MM.1S (cell line): ENCODE results near the gene ITPRIPL2.

ENCODE experiments used
- DNase-seq: peaks from one replicate; pipeline ENCODE4 v3.0.0-alpha.2; 2015
- H2AFZ ChIP-seq: fragments of 300-600 bp; sonication (generic); 2 replicates; pipeline ENCODE4 v1.6.0; 2016; ENCODE audit warnings: antibody characterized with exemption, low read length
- H3F3A ChIP-seq: fragments of 300-600 bp; sonication (generic); 2 replicates; pipeline ENCODE4 v1.6.1; 2016; ENCODE audit warnings: mild to moderate bottlenecking, antibody characterized with exemption, low read length, moderate library complexity, mixed read lengths; ENCODE audit not compliant: insufficient read depth
- H3K27ac ChIP-seq: fragments of 300-600 bp; sonication (generic); 2 replicates; pipeline ENCODE4 v1.5.1; 2016; ENCODE audit warnings: mild to moderate bottlenecking, low read length
- H3K27me3 ChIP-seq: fragments of 300-600 bp; sonication (generic); replicated peaks from 2 replicates; pipeline ENCODE4 v1.6.0; 2016; ENCODE audit warnings: low read length; ENCODE audit not compliant: insufficient read depth
- H3K36me3 ChIP-seq: fragments of 300-600 bp; sonication (generic); replicated peaks from 2 replicates; pipeline ENCODE4 v1.6.1; 2016; ENCODE audit warnings: mild to moderate bottlenecking, low read length, mixed read lengths; ENCODE audit not compliant: insufficient read depth
- H3K4me1 ChIP-seq: fragments of 300-600 bp; sonication (generic); 2 replicates; pipeline ENCODE4 v1.6.1; 2016; ENCODE audit warnings: low read length, mixed read lengths
- H3K4me2 ChIP-seq: fragments of 300-600 bp; sonication (generic); 2 replicates; pipeline ENCODE4 v1.6.0; 2016; ENCODE audit warnings: low read depth, low read length
- H3K4me3 ChIP-seq: fragments of 300-600 bp; sonication (generic); 2 replicates; pipeline ENCODE4 v1.5.1; 2016; ENCODE audit warnings: low read length, mixed read lengths
- H3K79me2 ChIP-seq: fragments of 300-600 bp; sonication (generic); 2 replicates; pipeline ENCODE4 v1.6.1; 2016; ENCODE audit warnings: mixed run types, low read length, mixed read lengths
- H3K9ac ChIP-seq: fragments of 300-600 bp; sonication (generic); 2 replicates; pipeline ENCODE4 v1.6.1; 2016; ENCODE audit warnings: low read length, mixed read lengths
- H3K9me2 ChIP-seq: fragments of 300-600 bp; sonication (generic); replicated peaks from 2 replicates; pipeline ENCODE4 v1.6.1; 2016; ENCODE audit warnings: mild to moderate bottlenecking, low read length, mixed read lengths; ENCODE audit not compliant: insufficient read depth
- H3K9me3 ChIP-seq: fragments of 300-600 bp; sonication (generic); replicated peaks from 2 replicates; pipeline ENCODE4 v1.6.1; 2016; ENCODE audit warnings: mild to moderate bottlenecking, low read length, mixed read lengths; ENCODE audit not compliant: insufficient read depth
- H4K20me1 ChIP-seq: fragments of 300-600 bp; sonication (generic); 2 replicates; pipeline ENCODE4 v1.6.1; 2016; ENCODE audit warnings: mild to moderate bottlenecking, low read length, moderate library complexity, mixed read lengths; ENCODE audit not compliant: insufficient read depth
- CTCF ChIP-seq: fragments of 300-600 bp; sonication (generic); IDR thresholded peaks from 2 replicates; pipeline ENCODE4 v1.5.1; 2016; ENCODE audit warnings: antibody characterized with exemption, low read length, mixed read lengths
- EZH2 ChIP-seq: fragments of 300-600 bp; sonication (generic); optimal IDR thresholded peaks from 2 replicates; pipeline ENCODE3; 2017; ENCODE audit warnings: low read depth, mild to moderate bottlenecking, antibody characterized with exemption, low read length, mixed read lengths
- EZH2phosphoT487 ChIP-seq: fragments of 300-600 bp; sonication (generic); IDR thresholded peaks from 2 replicates; pipeline ENCODE4 v1.6.1; 2018; ENCODE audit warnings: antibody characterized with exemption, low read length

Gene ITPRIPL2

GRCh38 chr16:19073863-19074262 lies 39.9 kb upstream of the ITPRIPL2 start:
- no peak for TF ChIP-seq EZH2phosphoT487
- TF ChIP-seq CTCF: no peak
- no peak for TF ChIP-seq EZH2
- no peaks in the 10 kb centered on the region for H3F3A ChIP-seq
- H3K4me2 ChIP-seq: no peak overlapping the region
- H3K36me3 ChIP-seq: no peaks in the 10 kb centered on the region
- DNase-seq: no peak
- H3K9me3 ChIP-seq: no peaks in the 10 kb centered on the region
- no peak overlapping the region for H3K4me3 ChIP-seq
- H3K9me2 ChIP-seq: no peaks in the 10 kb centered on the region
- no peaks in the 10 kb centered on the region for H3K4me1 ChIP-seq
- H4K20me1 ChIP-seq: no peaks in the 10 kb centered on the region
- H2AFZ ChIP-seq: no peak overlapping the region
- H3K9ac ChIP-seq: no peak overlapping the region
- no peaks in the 10 kb centered on the region for H3K27me3 ChIP-seq
- no peaks in the 10 kb centered on the region for H3K79me2 ChIP-seq
- H3K27ac ChIP-seq: no peak overlapping the region

GRCh38 chr16:19075511-19075910 lies 38.3 kb upstream of the ITPRIPL2 start:
- Histone ChIP-seq H3K4me1 (no peaks in the 10 kb centered on the region), H4K20me1 (no peaks in the 10 kb centered on the region), H2AFZ (no peak overlapping the region), H3K9me3 (no peaks in the 10 kb centered on the region), H3K79me2 (no peaks in the 10 kb centered on the region), H3K4me3 (no peak overlapping the region), H3K4me2 (no peak overlapping the region), H3K9me2 (no peaks in the 10 kb centered on the region), H3K36me3 (no peaks in the 10 kb centered on the region), H3K27ac (no peak overlapping the region), H3K9ac (no peak overlapping the region), H3F3A (no peaks in the 10 kb centered on the region), H3K27me3 (no peaks in the 10 kb centered on the region)
- TF ChIP-seq EZH2 (no peak), CTCF (no peak), EZH2phosphoT487 (no peak)
- DNase-seq: no peak

- Histone ChIP-seq H3K79me2 (no peaks in the 10 kb centered on the region), H3K4me1 (no peaks in the 10 kb centered on the region), H3K27ac (no peak overlapping the region), H3K4me2 (no peak overlapping the region), H4K20me1 (no peaks in the 10 kb centered on the region), H2AFZ (no peak overlapping the region), H3K9me3 (no peaks in the 10 kb centered on the region), H3K4me3 (no peak overlapping the region), H3F3A (no peaks in the 10 kb centered on the region), H3K9me2 (no peaks in the 10 kb centered on the region), H3K27me3 (no peaks in the 10 kb centered on the region), H3K36me3 (no peaks in the 10 kb centered on the region), H3K9ac (no peak overlapping the region)
- DNase-seq: no peak
- no peak for TF ChIP-seq EZH2
- TF ChIP-seq CTCF: no peak
- no peak for TF ChIP-seq EZH2phosphoT487
These were observed 35.9 kb upstream of the ITPRIPL2 start for GRCh38 chr16:19077879-19078278.

GRCh38 chr16:19083670-19084069 lies 30.1 kb upstream of the ITPRIPL2 start:
- H3K9me2 ChIP-seq: no peaks in the 10 kb centered on the region
- no peak overlapping the region for H3K4me3 ChIP-seq
- no peaks in the 10 kb centered on the region for H3F3A ChIP-seq
- no peak overlapping the region for H2AFZ ChIP-seq
- H3K27me3 ChIP-seq: no peaks in the 10 kb centered on the region
- no peak overlapping the region for H3K27ac ChIP-seq
- H3K79me2 ChIP-seq: no peaks in the 10 kb centered on the region
- H3K9me3 ChIP-seq: no peaks in the 10 kb centered on the region
- no peak overlapping the region for H3K4me2 ChIP-seq
- TF ChIP-seq EZH2phosphoT487 (no peak), CTCF (no peak), EZH2 (no peak)
- H3K9ac ChIP-seq: no peak overlapping the region
- H3K36me3 ChIP-seq: no peaks in the 10 kb centered on the region
- H3K4me1 ChIP-seq: no peaks in the 10 kb centered on the region
- no peak for DNase-seq
- H4K20me1 ChIP-seq: no peaks in the 10 kb centered on the region
